GM20431 (cell line): ENCODE data around the gene GINS3.

Experiments
- in situ Hi-C: fragments of 300-500 bp; cut with MseI, MboI; formaldehyde crosslinking; loops from one replicate; pipeline ENCODE4 v1.15.0; 2020; ENCODE audit warnings: low sequenced_read_pairs; ENCODE audit not compliant: unreplicated experiment

The GINS3 gene

DNA sequence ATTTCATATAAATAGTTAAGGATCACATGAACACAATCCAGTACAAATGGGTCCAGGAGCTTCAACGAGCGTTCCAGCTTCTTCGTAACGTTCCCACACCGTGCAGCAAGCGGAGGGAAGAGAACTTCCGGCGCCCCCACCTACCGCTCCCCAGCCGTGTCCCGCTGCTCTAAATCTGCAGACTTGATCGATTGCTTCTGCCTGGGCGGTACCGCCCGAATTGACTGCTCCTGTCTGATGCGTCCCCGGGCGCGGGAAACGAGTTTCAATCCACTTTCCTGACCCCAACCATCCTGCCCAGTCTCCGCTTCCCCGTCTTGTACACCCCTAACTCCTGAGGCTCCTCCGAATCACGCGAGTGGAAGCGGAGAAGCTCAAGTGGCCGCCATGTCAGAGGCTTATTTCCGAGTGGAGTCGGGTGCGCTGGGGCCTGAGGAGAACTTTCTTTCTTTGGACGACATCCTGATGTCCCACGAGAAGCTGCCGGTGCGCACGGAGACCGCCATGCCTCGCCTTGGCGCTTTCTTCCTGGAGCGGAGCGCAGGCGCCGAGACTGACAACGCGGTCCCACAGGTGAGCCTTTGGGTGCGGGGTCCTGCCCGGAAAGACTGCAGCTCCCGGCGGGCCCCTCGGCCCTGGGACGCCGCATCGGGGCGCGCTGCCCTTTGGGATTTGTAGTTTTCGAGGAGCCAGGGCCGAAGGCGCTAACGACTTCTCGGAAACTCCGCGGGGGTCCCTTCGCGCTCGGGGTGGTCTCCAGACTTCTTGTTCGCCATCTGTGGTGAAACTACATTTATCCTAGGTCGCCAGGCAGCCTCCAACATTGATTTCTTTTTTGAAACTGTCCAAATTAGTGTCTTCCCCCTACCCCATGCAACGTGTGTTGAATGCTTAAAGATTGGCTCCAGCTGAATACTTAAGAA, at the start of gene GINS3:
GINS3 (plus strand) TSS at position 257 of the 923 bp plus-strand sequence; CDS start at position 388, 131 bp downstream.
- in situ Hi-C loops: no loop called here

DNA sequence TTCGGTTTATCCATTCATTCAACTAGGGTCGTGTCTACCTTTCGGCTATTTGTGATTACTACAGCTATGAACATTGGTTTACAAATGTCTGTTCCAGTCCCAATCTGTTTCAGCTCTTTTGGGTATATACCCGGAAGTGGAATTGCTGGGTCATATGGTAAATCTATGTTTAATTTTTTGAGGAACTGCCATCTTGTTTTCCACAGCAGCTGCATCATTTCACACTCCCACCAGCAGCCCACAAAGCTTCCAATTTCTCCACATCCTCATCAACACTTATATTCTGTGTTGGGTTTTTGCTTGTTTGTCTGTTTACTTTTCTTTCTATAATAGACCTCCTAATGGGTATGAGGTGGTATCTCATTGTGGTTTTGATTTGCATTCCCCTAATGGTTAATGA, 48.7 kb upstream of the GINS3 start:
- in situ Hi-C loops: loop anchor here (25.0 kb wide), 2 partner anchors 319 to 419 kb away; no protein-coding TSS in a partner anchor

GRCh38 chr16:58345574-58346354, 46.5 kb upstream of the GINS3 start:
- in situ Hi-C loops: loop anchor here (25.0 kb wide), 2 partner anchors 317 to 417 kb away; no protein-coding TSS in a partner anchor

GRCh38 chr16:58346831-58347371, 45.4 kb upstream of the GINS3 start:
- in situ Hi-C loops: loop anchor here (25.0 kb wide), 2 partner anchors 315 to 415 kb away; no protein-coding TSS in a partner anchor

DNA sequence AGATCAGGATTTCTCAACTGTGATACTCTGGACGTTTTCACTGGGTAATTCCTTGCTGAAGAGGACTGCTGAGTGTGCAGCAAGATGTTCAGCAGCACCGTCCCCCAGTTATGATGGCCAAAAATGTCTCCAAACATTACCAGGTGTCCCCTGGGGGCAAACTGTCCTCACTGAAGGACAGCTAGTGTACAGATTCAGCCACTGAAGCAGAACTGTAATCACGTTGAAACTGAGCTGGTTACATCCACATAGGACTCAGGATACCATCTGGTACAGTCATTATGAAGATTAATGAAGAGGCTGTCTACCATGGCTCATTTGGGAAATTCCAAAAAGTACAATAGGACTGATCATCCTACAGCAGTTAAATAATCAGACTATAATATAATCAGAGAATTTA, 43.3 kb upstream of the GINS3 start:
- in situ Hi-C loops: loop anchor here (25.0 kb wide), 2 partner anchors 313 to 413 kb away; no protein-coding TSS in a partner anchor

DNA sequence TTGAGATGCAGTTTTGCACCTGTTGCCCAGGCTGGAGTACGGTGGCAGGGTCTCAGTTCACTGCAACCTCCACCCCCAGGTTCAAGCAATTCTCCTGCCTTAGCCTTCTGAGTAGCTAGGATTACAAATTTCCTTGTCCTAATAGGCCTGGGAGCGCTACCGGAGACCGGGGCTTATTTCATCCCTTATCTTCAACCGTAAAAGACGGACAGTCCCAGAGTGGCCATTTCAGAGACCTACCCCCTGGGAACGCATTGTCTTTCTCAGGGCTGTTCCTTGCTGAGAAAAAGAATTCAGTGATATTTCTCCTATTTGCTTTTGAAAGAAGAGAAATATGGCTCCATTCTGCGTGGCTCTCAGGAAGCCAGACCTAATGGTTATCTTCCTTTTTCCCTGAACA, 39.6 kb upstream of the GINS3 start:
- in situ Hi-C loops: no loop called here

DNA sequence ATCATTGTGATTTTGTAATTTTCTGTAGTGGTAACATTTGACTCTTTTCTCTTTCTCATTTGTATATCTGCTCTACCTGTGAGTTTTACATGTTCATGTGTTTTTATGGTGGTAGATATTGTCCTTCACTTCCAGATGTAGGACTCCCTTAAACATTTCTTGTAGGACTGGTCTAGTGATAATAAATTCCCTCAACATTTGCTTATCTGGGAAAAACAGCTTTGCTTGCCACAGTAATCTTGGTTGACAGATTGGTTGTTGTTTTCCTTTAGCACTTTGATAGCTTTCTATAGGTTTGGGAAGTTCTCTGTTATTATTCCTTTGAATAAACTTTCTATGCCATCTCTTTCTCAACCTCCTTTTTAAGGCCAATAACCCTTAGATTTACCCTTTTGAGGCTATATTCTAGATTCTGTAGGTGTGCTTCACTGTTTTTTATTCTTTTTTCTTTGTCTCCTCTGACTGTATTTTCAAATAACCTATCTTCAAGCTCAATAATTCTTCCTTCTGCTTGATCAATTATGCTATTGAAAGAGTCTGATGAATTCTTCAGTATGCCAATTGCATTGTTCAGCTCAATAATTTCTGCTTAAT, 32.1 kb upstream of the GINS3 start:
- in situ Hi-C loops: no loop called here

DNA sequence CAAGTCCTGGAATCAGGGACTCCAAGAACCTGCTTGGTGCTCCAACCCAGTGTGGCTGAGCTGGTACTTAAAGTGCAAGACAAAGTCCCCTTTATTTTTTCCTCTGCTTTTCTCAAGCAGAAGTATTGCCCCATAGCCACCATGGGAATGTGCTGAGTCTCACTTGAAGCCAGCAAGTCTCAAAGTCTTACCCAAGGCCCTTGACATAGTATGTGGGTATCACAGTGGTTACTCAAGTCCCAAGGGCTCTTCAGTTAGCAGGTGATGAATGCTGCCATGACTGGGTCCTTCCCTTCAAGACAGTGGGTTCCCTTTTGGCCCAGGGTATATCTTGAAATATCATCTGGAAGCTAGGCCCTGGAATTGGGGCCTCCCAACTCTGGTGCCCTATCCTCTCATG, 30.5 kb upstream of the GINS3 start:
- in situ Hi-C loops: no loop called here

DNA sequence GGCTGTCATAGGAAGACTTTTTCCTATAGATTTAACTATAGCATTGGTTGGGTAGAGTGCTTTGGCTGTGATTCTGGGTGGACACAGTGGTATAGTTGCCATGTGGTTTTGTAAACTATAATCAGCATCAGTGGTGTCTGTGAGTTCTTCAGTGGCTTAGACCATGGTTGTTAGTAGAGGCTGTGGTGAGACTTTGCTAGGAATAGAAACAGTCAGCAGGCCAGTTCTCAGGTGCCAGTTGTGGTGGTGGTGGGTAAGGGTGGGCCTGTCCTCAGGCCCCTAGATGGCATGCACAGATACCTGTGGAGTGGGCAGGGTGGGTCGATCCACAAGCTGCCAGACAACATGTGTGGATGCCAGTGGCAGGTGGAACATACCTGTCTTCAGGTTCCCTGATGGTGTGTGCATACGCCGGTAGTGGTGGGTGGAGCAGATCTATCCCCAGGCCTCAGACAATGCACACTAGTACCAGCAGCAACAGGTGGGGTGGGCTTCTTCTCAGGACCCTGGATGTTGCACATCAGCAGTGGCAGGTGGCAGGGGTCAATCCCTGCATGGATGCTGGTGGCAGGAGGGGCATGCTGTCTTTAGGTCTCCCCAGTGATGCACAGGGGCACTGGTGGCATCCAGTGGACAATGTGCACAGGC, 28.4 kb upstream of the GINS3 start:
- in situ Hi-C loops: no loop called here

GRCh38 chr16:58365623-58366022, 26.6 kb upstream of the GINS3 start:
- in situ Hi-C loops: no loop called here

- in situ Hi-C loops: no loop called here
Measured at GRCh38 chr16:58366247-58367031, 25.8 kb upstream of the GINS3 start.

DNA sequence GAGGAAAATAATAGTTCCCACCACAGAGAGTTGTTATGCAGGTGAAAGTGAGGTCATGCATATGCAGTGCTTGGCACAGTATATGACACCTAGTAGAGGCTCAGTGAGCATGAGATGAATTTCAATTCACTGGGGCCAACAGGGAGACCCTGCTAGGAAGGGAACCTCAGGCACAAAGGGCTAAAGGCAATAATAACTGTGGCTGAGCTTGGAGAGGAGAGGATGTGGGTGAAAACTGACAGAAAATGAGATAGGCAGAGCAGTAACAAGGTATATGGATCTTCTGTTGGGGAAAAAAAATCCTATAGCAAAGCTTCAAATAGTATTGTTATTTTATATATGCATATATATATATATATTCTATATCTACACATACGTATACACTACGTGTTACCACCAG, 25.0 kb upstream of the GINS3 start:
- in situ Hi-C loops: no loop called here

- in situ Hi-C loops: no loop called here
Measured at GRCh38 chr16:58371841-58372240, 20.4 kb upstream of the GINS3 start.

DNA sequence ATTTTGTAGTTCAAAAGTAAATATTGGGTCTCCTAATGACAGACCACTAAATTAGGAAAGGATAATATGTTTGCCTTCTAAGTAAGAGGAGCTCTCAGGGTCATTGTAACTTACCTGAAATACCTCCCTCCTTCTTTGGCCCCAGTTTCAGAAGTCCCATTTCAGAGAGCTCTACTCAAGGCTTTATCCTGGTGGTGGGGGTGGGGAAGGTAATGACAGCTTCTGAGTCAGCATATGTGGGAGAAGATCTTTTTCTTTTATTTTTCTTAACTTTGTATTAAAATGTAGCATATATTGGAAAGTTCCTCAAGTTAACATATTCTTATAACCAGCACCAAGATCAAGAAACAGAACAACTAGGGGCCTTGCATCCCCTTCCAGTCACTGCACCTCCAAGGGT, 16.9 kb upstream of the GINS3 start:
- in situ Hi-C loops: no loop called here

GRCh38 chr16:58377932-58378331, 14.3 kb upstream of the GINS3 start:
- in situ Hi-C loops: no loop called here

- in situ Hi-C loops: no loop called here
Measured at GRCh38 chr16:58378401-58378800, 13.9 kb upstream of the GINS3 start.

DNA sequence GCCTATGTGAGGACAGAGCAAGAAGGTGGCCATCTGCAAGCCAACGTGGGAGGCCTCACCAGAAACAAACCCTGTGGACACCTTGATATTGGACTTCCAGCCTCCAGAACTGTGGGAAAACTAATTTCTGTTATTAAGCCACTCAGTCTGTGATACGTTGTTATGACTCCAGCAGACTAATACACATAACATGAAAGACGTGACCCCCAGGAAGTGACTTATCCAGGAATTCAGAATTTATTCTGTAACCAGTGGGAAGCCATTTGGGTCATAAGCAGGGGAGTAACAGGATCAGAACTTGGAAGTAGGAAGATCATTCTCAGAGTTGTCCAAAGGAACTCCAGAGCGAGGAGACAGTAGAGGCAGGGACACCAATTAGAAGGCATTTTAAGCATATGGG, 12.5 kb upstream of the GINS3 start:
- in situ Hi-C loops: no loop called here

DNA sequence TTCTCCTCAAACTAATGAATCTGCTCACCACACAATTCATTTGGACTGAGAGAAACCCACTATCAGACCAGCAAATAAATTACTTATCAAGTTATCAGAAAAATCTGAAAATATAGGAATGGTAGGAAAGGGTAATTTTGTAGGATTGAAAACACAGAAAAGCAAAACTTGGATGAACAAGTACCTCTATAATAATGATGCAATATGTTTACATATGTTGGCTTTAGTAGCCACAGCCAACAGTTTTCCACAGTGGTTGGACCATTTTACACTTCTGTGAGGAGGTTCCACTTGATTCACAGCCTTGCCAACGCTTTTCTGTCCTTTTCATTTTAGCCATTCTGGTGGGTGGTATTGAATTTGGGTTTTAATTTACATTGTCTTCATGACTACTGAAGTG, 10.6 kb upstream of the GINS3 start:
- in situ Hi-C loops: no loop called here

DNA sequence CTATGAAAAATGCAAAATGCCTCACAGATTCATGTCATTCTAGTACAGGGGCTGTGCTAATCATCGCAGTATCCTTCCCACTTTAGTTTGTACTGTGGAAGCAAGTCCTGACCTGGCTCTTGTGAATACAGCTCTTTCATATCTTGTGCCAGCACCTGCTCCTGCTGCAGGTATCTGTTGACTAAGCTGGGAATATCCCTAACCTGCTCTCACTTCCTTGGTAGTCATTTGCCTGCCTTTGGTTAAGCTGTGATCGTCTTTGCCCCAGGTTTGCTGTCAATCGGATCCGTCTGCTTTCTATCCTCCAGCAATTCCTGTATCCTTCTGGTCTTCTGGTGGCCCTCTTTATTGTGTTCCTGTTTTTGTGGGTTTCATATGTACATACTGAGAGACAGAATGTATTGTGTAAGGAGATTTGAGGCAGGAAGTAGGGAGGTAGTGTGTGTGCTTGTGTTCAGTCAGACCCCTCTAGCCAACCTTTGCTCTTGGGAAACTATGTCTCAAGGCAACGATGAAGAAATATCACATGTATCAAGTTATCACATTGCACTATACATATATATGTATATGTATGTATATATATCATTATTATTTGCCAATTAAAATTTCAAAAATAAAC, 7.7 kb upstream of the GINS3 start:
- in situ Hi-C loops: no loop called here
